Calu3 (cell line): Measurements from ENCODE around the gene DHX34. TPM values are rescaled to one million over a fixed set of nuclear protein-coding genes. Genes with fewer than 3 reads are reported as not detected.

Source experiments
- BruUV-seq: library from RNA; stranded (reverse); fragments of 400-500 nt; replicated peaks from 2 replicates; lab custom pipeline; 2021; lab: Mats Ljungman, UMichigan
- CTCF ChIA-PET: fragments of 300-600 bp; sonication (Branson Sonifier 250); formaldehyde crosslinking; loops from one replicate; lab custom pipeline; 2022; ENCODE audit warnings: antibody characterized with exemption; lab: Charles Lee
- DNase-seq: peaks from one replicate; pipeline ENCODE4 v3.0.0; 2022
- H3K27ac Mint-ChIP-seq: one replicate; pipeline ENCODE4 v1.8.0; 2022; ENCODE audit warnings: mixed read lengths; ENCODE audit not compliant: unreplicated experiment
- H3K27me3 Mint-ChIP-seq: one replicate; pipeline ENCODE4 v1.8.0; 2022; ENCODE audit warnings: mixed read lengths; ENCODE audit not compliant: unreplicated experiment
- H3K36me3 Mint-ChIP-seq: one replicate; pipeline ENCODE4 v1.8.0; 2022; ENCODE audit warnings: mild to moderate bottlenecking, moderate library complexity, mixed read lengths; ENCODE audit not compliant: insufficient read depth, unreplicated experiment
- H3K4me1 Mint-ChIP-seq: one replicate; pipeline ENCODE4 v1.8.0; 2022; ENCODE audit warnings: mild to moderate bottlenecking, low read depth, mixed read lengths; ENCODE audit not compliant: unreplicated experiment
- H3K4me3 Mint-ChIP-seq: one replicate; pipeline ENCODE4 v1.8.0; 2022; ENCODE audit warnings: mild to moderate bottlenecking, low read depth, moderate library complexity, mixed read lengths; ENCODE audit not compliant: unreplicated experiment
- H3K9me3 Mint-ChIP-seq: one replicate; pipeline ENCODE4 v1.8.0; 2022; ENCODE audit warnings: low read depth, mixed read lengths; ENCODE audit not compliant: unreplicated experiment
- CTCF ChIP-seq: fragments of 200-600 bp; IDR thresholded peaks from one replicate; pipeline ENCODE4 v1.8.0; 2022; ENCODE audit warnings: antibody characterized with exemption; ENCODE audit not compliant: unreplicated experiment
- intact Hi-C: fragments of 100-400 bp; cut with micrococcal nuclease; formaldehyde crosslinking; loops from one replicate; pipeline ENCODE4 v1.10.0; 2022; ENCODE audit not compliant: unreplicated experiment
- total RNA-seq: library from RNA; stranded (reverse); gene quantifications from 2 replicates; pipeline ENCODE4 v1.2.3, GENCODE V29; 2022

DHX34 gene
- total RNA-seq, 1 experiment from 2014 or later: 51.6 TPM

DNA sequence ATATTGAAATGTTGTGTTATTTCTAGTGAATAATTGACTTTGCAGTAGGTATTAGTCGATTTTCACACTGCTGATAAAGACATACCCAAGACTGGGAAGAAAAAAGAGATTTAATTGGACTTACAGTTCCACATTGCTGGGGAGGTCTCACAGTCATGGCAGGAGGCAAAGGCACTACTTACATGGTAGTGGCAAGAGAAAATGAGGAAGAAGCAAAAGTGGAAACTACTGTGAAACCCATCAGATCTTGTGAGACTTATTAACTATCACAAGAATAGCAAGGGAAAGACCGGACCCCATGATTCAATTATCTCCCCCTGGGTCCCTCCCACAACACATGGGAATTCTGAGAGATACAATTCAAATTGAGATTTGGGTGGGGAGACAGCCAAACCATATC lies 27.1 kb upstream of the DHX34 start:
- BruUV-seq: no TSS peak
- no peaks in the 10 kb centered on the region for H3K4me1 Mint-ChIP-seq
- peaks cover under 1% of the 10 kb centered on the region for H3K36me3 Mint-ChIP-seq
- DNase-seq: no peak
- CTCF ChIA-PET: no interaction called here
- TF ChIP-seq CTCF: no peak
- peaks cover 65% of the 10 kb centered on the region for H3K27me3 Mint-ChIP-seq
- no peak overlapping the region for H3K27ac Mint-ChIP-seq
- no peak overlapping the region for H3K4me3 Mint-ChIP-seq
- intact Hi-C loops: no loop called here
- H3K9me3 Mint-ChIP-seq: no peaks in the 10 kb centered on the region

DNA sequence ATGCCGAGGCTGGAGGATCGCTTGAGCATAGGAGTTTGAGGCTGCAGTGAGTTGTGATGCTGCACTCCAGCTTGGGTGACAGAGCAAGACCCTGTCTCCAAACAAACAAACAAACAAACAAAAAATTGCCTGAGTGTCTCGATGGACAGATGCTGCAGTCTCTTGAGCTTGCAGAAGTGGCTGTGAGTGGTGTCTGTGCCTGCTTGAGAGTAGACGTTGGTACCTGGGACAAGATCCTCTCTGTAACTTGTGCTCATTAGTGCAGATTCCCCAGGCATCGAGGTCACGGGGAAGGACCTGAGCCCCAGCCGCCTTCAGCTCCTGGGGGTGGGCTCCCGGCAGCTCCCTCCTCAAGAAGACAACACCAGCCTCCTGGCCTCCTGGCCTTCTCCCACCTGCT lies 25.7 kb upstream of the DHX34 start:
- no peak overlapping the region for H3K27ac Mint-ChIP-seq
- H3K27me3 Mint-ChIP-seq: peaks cover 65% of the 10 kb centered on the region
- H3K4me3 Mint-ChIP-seq: no peak overlapping the region
- no peak for DNase-seq
- H3K4me1 Mint-ChIP-seq: no peaks in the 10 kb centered on the region
- TF ChIP-seq CTCF: no peak
- peaks cover 8% of the 10 kb centered on the region for H3K36me3 Mint-ChIP-seq
- intact Hi-C loops: no loop called here
- no TSS peak for BruUV-seq
- CTCF ChIA-PET: no interaction called here
- H3K9me3 Mint-ChIP-seq: no peaks in the 10 kb centered on the region

DNA sequence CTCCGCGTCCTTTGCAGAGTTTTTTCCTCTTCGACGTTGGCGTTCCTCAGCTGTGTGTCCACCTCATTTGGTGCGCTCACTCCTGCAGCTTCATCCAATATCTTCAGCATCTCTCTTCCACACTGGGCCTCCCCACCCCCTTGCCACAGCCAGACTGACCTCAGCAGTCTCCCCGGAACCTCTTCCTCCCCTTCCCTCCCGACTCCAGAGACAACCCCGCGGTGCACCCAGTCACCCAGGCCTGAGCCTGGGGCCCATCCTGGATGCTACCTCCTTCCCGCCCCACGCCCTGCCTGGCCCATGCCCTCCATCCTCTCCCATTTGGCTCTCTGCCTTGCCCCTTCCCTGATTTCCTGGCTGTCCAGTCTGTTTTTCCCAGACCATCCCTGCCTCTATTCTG lies 25.2 kb upstream of the DHX34 start:
- no peak for TF ChIP-seq CTCF
- intact Hi-C loops: no loop called here
- Mint-ChIP-seq H3K9me3 (no peaks in the 10 kb centered on the region), H3K4me3 (no peak overlapping the region), H3K27ac (no peak overlapping the region), H3K27me3 (peaks cover 65% of the 10 kb centered on the region), H3K36me3 (peaks cover 8% of the 10 kb centered on the region), H3K4me1 (no peaks in the 10 kb centered on the region)
- BruUV-seq: no TSS peak
- DNase-seq: no peak
- CTCF ChIA-PET: no interaction called here

- TF ChIP-seq CTCF: no peak
- Mint-ChIP-seq H3K4me1 (no peaks in the 10 kb centered on the region), H3K27ac (no peak overlapping the region), H3K4me3 (no peak overlapping the region), H3K27me3 (peaks cover 65% of the 10 kb centered on the region), H3K36me3 (peaks cover 8% of the 10 kb centered on the region), H3K9me3 (no peaks in the 10 kb centered on the region)
- CTCF ChIA-PET: no interaction called here
- DNase-seq: no peak
- intact Hi-C loops: no loop called here
- no TSS peak for BruUV-seq
Observed at GRCh38 chr19:47324502-47324901, 24.6 kb upstream of the DHX34 start.

GRCh38 chr19:47330466-47330869 lies 18.6 kb upstream of the DHX34 start:
- no peaks in the 10 kb centered on the region for H3K4me1 Mint-ChIP-seq
- no peak for DNase-seq
- no peaks in the 10 kb centered on the region for H3K9me3 Mint-ChIP-seq
- no peak overlapping the region for H3K27ac Mint-ChIP-seq
- H3K36me3 Mint-ChIP-seq: peaks cover 8% of the 10 kb centered on the region
- TF ChIP-seq CTCF: no peak
- no peak overlapping the region for H3K4me3 Mint-ChIP-seq
- intact Hi-C loops: no loop called here
- no TSS peak for BruUV-seq
- CTCF ChIA-PET: interaction anchor here (0.7 kb wide), 1 partner anchor 12 kb away, joined by 3 read pairs; no protein-coding TSS in a partner anchor
- H3K27me3 Mint-ChIP-seq: peaks cover 42% of the 10 kb centered on the region
